ENCODE measurements around the gene LRRC4C.
"Not testable (repeated sequence)": the region's sequence is repeated elsewhere in the genome, so short reads cannot be mapped to it uniquely, and the experiment has no call there.

Gene LRRC4C

GRCh38 chr11:40203606-40204005 is 1255.8 kb downstream of the LRRC4C start:
- DNase-seq, result no peak

DNA sequence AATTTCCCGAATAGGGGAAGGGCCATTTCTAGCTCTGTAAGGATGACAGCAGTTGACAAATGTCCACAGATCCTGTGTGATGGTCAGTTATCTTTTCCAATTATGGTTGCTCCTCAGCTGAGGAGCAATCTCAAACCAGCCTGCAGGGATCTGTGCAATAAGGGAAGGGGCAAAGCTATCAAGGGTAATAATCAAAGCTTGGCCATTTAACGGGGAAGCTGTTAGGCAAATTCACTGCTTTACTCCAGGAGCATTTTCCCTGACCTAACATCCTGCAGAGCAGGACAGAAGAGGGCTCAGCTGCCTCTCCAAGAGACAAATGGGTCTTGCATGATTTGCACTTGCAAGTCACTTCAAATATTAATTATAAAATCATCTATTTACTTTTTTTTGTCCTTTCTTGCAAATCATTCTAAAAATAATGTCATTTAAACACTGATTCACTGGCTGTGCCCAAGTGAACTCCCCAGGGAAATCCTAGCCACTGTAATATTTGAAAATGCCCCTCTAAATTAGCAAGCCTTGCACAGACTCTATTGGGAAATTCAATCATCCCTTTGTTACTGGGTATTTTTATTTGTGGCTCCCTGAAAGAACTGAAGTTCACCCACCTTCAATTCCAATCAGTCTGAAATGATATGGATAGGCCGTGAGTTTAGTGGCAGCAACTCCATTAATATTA is 1256.7 kb downstream of the LRRC4C start:
- DNase-seq, result no peak

- not testable (repeated sequence) for DNase-seq
These were observed 1266.9 kb downstream of the LRRC4C start for GRCh38 chr11:40192590-40192989.

DNA sequence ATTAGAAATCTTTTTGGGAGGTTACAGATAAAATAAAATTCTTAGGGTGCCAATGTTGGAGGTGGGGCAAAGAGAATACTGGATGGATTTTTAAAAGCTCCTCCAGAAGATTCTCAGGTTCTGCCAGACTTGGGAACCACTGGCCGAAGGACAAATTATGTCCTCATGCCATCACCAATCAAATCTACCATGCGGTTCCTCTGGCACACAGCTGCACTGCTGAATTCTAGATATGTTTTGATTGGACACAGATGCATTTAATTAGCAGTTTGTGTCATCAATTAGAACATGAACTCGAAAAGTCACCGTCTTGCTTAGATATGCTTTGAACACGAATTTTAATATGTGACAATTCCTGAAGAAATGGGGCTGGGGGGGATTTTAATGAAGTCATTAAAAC is 1269.2 kb downstream of the LRRC4C start:
- DNase-seq, result no peak

- no peak for DNase-seq
These were observed 1270.6 kb downstream of the LRRC4C start for GRCh38 chr11:40188848-40189247.

- no peak for DNase-seq
These were observed 1272.2 kb downstream of the LRRC4C start for GRCh38 chr11:40187295-40187694.

DNA sequence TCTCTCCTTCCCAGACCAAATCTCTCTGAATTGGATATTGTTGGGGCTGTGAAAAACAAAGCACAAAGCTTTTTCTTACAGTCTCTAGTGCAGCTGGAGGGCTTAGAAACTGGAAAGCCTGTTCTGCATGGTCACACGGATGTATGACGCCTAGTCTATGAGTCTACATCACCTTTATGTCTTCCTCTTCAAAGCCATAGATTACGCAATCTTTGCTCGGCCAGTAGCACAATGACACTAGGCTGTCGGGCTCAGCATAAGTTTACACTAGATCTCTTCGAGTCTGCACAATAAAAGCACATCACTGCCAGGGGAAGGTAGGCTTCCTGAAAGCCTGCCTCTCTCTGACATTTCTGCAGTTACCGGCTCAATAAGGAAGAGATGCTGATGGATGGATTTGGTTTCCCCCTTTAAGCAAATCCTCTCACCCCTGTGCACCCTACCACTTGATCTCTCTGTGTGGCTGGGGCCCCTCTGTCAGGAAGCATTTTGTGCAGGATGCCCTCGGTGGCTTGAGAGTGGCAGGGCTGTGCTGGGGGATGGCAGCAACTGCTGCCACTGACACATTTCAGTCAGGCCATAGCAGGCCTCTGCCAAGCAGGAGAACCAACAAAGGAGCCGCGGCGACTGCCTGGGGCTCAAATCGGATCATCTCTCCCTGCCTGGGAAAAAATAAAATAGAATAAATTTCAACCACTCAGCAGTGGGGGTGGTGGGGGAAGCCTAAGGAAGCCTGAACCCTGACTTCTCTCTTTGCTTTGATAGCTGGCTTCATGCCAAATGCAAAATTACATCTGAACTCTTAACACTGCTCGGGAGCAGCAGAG is 1272.8 kb downstream of the LRRC4C start:
- no peak for DNase-seq

GRCh38 chr11:40185793-40186192 is 1273.7 kb downstream of the LRRC4C start:
- no peak for DNase-seq

- no peak for DNase-seq
These were observed 1276.1 kb downstream of the LRRC4C start for GRCh38 chr11:40183073-40184064.

- DNase-seq, result no peak
These were observed 1279.9 kb downstream of the LRRC4C start for GRCh38 chr11:40179541-40179940.

GRCh38 chr11:40178470-40178869 is 1281.0 kb downstream of the LRRC4C start:
- no peak for DNase-seq

DNA sequence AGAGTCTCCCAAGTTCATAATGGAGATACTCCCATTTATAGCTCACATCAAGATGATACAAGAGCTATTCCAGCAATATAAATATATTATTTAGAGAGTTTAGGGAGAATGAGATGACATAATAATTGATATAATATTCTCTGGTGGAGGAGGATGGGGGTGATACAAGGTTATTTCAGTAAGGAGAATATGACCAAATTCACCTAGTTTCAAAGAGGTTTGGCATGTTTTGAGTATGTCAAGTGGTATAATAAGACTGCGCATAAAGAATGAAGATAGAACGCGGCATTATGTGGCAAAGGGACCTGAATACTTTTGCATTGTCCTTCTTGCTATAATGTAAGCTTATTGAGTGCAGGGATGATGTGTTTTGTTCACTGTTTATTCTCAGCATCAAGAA is 1283.5 kb downstream of the LRRC4C start:
- DNase-seq, result no peak

DNA sequence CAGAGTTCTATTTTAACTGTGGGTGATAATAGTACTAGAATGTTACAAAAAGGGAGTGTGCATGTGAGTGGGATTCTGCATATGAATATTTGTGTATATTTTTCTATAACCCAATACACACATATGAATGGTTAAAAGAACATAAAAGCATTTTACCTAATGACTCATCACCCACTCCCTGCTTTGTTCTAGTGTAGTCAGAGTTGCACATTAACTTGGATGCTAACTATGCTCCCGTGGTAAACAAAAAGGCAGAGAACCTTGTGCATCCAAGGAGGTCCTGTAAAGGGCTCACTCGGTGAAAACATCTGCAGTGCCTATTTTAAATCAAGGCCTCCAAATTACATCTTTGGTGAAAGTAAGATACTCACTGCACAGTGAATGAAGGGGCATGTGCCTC is 1289.4 kb downstream of the LRRC4C start:
- DNase-seq, result no peak

DNA sequence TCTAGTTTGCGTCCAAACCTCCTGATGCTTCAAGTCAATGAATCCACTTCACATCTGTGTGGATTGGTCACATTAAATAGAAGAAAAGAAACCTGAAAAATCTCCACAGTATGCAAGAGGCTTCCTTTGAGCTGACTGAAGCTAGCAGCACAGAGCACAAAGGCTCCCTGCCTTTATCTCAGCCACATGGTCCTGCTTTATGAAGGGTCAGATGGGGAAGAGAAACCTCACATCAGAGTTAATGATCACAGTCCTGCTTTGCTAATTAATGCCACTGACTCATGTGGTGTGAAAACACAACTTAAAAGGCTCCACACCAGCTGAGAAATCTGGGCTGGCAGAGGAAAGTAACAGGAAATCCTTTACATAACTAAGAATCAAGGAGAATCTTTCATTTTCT is 1291.0 kb downstream of the LRRC4C start:
- DNase-seq, result no peak

DNA sequence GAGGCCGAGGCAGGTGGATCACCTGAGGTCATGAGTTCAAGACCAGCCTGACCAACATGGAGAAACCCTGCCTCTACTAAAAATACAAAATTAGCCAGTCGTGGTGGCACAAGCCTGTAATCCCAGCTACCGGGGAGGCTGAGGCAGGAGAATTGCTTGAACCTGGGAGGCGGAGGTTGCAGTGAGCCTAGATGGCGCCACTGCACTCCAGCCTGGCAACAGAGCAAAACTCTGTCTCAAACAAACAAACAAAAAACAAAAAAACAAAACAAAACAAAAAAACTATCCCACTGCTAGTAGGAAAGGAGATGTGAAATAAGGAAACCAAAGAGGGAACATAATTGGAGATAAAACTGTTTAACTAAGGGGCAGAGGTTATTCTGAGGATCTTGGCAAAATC is 1291.6 kb downstream of the LRRC4C start:
- DNase-seq, result not testable (repeated sequence)

DNA sequence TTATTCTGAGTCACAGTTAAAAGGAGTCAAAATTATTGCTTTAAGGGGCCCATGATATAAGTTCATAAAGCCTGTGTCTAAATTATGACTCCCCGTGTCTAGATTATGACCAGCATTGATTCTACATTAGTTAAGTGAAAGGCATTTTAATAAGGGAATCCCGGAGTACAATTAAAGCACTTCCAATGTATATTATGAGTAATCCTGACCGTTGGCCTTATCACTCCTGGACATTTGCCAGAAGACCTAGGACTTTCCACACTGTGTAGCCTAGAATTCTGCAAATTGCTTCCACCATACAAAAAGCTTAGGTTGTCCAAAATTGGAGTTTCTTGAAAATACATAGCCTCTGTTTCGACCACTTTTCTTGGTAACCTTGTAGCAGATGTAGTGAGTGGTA is 1292.6 kb downstream of the LRRC4C start:
- DNase-seq, result no peak

DNA sequence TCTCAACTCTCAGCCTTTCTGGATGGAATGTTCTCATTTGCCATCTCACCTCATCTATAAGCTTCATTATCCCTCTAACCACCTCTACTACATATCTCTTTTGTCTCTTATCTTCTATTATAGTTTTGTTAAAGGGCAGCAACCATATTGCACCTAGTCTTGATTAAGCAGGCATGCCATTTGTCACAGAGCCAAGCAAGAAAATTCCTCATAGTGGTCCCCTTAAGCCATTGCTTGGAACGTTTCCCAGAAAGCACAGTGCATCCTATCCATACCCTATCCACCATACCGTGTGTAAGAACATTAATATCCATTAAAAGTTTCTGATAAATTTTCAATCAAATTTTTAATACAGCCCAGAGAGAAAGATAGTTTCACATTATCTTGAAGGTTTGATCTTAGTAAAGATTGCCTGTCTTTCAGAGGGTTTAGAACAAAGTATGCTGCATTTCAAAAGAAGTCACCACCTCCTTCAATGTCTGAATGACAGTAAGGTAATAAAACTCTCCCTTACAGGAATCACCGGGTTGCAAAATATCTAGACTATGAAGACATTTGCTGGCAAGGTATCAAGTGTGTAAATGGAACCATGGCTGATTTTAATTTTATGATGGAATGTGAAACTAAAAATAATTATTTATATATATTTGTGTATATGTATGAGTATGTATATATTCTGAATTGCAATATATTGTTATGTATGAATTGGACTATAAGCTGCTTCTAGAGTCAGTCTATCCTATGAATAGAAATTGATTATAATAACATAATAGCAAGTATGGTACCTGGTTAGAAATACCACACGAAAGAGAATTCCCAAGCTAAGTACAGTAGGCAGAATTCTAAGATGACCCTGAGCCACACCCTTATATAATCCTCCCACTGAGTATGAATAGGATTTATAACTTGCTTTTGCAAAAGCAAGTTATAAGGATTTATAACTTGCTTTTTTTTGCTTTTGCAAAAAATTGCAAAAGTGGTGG is 1296.3 kb downstream of the LRRC4C start:
- DNase-seq, result no peak

- no peak for DNase-seq
These were observed 1297.5 kb downstream of the LRRC4C start for GRCh38 chr11:40161854-40162410.

DNA sequence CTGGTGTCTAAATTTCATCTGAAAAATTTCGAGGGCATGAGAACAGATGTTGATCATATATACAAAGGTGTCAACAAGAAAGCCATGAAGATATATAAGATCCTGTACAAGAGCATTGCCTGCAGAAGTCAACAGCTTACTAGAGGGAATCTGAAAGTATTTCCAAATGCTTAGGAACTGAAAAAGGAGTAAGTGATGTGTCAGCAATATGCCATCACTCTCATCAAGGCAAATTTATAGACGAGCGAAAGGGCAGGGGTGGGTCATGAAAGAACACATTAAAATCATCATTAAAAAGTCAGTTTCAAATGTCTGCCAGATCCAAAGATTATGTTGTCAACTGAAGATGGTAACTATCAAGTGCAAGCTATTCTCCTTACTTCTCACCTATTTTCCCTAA is 1299.0 kb downstream of the LRRC4C start:
- DNase-seq, result no peak

- no peak for DNase-seq
These were observed 1309.7 kb downstream of the LRRC4C start for GRCh38 chr11:40149721-40150120.

GRCh38 chr11:40140560-40140959 is 1318.9 kb downstream of the LRRC4C start:
- no peak for DNase-seq

DNA sequence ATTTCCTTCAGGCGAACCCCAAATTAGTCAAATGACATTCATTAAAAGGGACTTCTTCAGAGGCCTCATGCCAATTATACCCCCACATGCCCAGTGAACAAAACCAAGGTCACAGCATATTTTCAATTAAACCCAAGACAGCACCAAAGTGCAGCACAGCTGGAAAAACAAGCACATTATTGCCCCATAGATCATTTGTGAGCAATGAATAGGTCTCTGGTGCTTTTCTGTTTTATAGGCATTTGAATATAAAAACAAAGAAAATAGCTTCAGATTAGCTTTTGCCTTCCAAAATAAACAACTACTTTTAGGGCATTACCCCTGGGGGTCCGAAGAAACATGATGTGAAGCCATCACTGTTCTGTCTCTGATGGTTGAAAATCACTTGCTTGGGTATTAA is 1319.9 kb downstream of the LRRC4C start:
- no peak for DNase-seq

Measured in CD4-positive, alpha-beta T cell treated with Interleukin-15 for 1 hour (primary cell).